Fibroblast of lung (primary cell): Measurements from ENCODE around the gene IRF2.

Experiments used
- CTCF ChIP-seq, 2 donors: IDR thresholded peaks in 1 of 2; conservative IDR thresholded peaks in 1 of 2; 1 replicate in 1 of 2; 2 replicates in 1 of 2; pipeline ENCODE4 v1.5.1; 2011 to 2012; ENCODE audit warnings: low read length in 2 of 2, control low read depth in 1 of 2, inconsistent platforms in 1 of 2, low read depth in 1 of 2, mild to moderate bottlenecking in 1 of 2
- EZH2 ChIP-seq: IDR thresholded peaks from 2 replicates; pipeline ENCODE4 v1.5.1; 2012; ENCODE audit warnings: low read length, control low read depth, mild to moderate bottlenecking; ENCODE audit errors: missing control alignments

- no peak for TF ChIP-seq CTCF (conservative IDR thresholded peaks at IDR 0.05 in 1 of 2, IDR thresholded peaks at IDR 0.05 in 1 of 2; ENCODE audit: low read depth in 1 of 2, low read length in 2 of 2)
- no peak for TF ChIP-seq EZH2
Measured at GRCh38 chr4:184422378-184422777, 52.0 kb downstream of the IRF2 start.
